Left ventricle myocardium superior (tissue), 1 donor: ENCODE data around the gene ARHGEF25. TPM values are rescaled to one million over a fixed set of nuclear protein-coding genes. Genes with fewer than 3 reads are reported as not detected.
"Not testable (repeated sequence)": the region's sequence is repeated elsewhere in the genome, so short reads cannot be mapped to it uniquely, and the experiment has no call there.

Source experiments
- ATAC-seq: fragments of 200-7000 bp; cut with Tn5 transposase; one replicate; pipeline ENCODE4 v1.9.1; 2020; ENCODE audit warnings: mild to moderate bottlenecking, moderate library complexity
- DNase-seq: peaks from one replicate; pipeline ENCODE4 v3.0.0-alpha.2; 2020
- intact Hi-C: fragments of 100-400 bp; cut with micrococcal nuclease; formaldehyde crosslinking; loops from one replicate; pipeline ENCODE4 v1.11.0; 2022
- long read RNA-seq: library from polyadenylated mRNA; unstranded; transcript quantifications from one replicate; pipeline ENCODE4 v2.0.0, GENCODE V29; 2021
- total RNA-seq: library from RNA; stranded (reverse); fragmentation: NEBNext Ultra II Directional; extraction: Animal tissue kit (Norgen Biotek cat#: 25700); gene quantifications from one replicate; pipeline ENCODE4 v1.2.1, GENCODE V29; 2021
- donor health status: DM: no; HTN: yes; CAD: no; lungs with severe emphysema.

The ARHGEF25 gene
- total RNA-seq, result 11.9 TPM
- long read RNA-seq, partial matches to known transcripts, result 0 of 2 reads
- long read RNA-seq, other reads (novel, unspliced or antisense), result 1 of 2 reads

DNA sequence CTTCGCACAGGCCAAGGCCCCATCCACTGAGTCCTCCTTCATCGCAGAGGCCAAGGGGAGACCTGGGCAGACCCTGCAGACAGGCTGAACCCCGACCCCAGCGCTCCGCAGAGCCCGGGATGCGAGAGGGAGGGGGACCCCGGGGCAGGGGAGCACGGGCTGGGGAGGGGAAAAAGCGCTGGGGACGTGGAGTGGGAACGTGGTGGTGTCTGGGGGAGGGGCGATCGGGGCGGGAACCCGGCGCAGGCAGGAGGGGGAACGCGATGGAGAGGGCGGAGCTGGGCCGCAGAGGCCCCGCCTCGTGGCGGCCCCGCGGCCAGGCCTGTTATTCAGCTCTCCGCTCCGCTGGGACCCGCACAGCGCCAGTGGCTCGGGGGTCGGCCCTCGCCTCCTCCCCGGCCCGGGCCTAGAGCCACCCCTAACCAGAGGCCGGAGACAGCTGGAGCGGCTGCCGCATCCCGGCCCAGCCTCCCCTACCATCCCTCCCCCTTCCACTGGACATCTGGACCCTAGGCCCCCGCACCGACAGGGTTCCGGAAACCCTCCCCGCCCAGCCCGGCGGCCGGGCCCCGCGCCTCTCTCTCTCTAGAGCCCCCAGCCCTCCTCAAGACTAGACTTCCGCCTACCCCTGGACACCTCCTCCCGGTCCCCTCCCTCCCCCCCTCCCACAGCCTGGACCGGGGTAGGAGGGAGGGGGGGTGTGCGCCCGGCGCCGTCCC is at the start of gene ARHGEF25:
ARHGEF25 (plus strand) TSS at position 328 of the 719 bp plus-strand sequence. CDS start 460 bp downstream, outside the sequence.
- intact Hi-C loops, result no loop called here
- ATAC-seq, result peak; percentile 91

DNA sequence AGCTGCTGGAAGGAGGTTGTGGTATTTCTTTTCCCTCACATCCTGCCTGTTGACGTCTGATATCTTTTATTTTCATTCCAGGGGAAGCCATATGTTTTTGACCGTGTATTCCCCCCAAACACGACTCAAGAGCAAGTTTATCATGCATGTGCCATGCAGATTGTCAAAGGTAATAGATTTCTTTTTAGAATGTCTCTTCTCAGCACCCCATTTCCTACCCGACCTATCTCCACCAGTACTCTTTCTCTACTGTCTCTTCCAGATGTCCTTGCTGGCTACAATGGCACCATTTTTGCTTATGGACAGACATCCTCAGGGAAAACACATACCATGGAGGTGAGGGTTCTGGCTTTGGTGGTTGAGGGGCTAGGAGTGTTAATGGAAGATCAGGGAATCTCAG is 47.9 kb upstream of the ARHGEF25 start:
- intact Hi-C loops, result no loop called here
- DNase-seq (no peak), ATAC-seq (no peak)

More for the DNA sequence above, at the start of gene ARHGEF25:
- peak; percentile 91 for DNase-seq

DNA sequence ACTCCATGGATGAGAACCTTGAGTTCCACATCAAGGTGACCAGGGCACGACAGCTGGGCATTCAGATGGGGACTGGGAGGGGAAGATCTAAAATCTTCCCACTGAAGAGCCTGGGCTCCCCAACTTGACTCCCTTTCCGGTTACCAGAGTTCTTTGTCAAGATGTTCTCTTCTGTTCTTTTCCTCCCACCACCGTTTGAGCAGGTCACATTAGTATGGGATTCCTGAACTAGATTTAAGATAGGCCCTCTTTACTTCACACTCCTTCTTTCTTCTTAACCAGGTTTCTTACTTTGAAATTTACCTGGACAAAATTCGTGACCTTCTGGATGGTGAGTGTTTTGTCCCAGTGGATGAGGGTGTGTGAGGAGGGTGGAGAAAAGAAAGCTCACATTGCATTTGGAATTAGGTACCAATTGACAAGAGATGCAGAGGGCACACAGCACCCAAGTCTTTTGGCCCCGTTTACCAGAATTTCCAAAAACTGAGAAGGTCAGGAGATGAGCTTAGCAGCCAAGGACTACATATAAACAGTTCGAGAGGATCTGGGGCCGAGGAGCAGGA is 47.0 kb upstream of the ARHGEF25 start:
- ATAC-seq, result no peak
- DNase-seq, result no peak
- intact Hi-C loops, result no loop called here

DNA sequence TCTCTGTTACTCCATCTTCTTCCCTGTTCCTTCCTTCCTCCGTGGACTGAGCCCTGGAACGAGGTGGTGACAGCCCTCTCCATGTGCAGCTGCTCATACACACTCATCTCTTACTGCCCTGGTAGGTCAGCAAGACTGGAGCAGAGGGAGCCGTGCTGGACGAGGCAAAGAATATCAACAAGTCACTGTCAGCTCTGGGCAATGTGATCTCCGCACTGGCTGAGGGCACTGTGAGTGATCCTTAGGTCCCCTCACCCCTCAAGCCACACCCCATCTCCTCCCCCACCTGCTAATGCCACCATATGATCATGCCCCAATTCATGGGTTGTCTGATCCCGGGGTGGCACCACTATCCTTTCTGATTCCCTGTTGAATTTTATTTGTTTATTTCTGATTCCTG is 42.4 kb upstream of the ARHGEF25 start:
- DNase-seq (no peak), ATAC-seq (no peak)
- intact Hi-C loops, result no loop called here

DNA sequence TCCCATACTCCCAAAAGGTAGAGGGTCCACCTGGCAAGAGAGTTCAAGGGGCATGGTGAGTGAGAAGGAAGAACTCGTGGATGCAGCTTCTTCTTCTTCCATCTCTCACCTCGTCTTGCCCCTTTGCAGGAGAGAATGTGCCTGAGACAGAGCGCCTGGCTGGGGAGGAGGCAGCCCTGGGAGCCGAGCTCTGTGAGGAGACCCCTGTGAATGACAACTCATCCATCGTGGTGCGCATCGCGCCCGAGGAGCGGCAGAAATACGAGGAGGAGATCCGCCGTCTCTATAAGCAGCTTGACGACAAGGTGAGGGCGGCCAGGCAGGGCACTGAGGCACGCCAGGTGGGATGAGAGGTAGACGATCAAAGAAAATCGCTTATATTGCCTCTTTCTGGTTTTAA is 41.4 kb upstream of the ARHGEF25 start:
- intact Hi-C loops, result no loop called here
- ATAC-seq, result no peak
- DNase-seq, result no peak

DNA sequence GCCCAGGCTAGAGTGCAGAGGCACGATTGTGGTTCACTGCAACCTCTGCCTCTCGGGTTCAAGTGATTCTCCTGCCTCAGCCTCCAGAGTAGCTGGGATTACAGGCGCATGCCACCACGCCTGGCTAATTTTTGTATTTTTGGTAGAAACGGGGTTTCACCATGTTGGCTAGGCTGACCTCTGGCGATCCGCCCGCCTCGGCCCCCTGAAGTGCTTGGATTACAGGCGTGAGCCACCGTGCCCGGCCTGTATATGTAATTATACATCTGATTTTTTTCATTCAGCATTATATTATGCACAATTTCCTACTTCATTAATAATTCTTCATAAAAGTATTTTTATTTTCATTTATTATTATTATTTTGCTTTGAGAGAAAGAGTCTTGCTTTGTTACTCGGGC is 40.8 kb upstream of the ARHGEF25 start:
- DNase-seq, ATAC-seq, intact Hi-C loops: not testable (repeated sequence)

DNA sequence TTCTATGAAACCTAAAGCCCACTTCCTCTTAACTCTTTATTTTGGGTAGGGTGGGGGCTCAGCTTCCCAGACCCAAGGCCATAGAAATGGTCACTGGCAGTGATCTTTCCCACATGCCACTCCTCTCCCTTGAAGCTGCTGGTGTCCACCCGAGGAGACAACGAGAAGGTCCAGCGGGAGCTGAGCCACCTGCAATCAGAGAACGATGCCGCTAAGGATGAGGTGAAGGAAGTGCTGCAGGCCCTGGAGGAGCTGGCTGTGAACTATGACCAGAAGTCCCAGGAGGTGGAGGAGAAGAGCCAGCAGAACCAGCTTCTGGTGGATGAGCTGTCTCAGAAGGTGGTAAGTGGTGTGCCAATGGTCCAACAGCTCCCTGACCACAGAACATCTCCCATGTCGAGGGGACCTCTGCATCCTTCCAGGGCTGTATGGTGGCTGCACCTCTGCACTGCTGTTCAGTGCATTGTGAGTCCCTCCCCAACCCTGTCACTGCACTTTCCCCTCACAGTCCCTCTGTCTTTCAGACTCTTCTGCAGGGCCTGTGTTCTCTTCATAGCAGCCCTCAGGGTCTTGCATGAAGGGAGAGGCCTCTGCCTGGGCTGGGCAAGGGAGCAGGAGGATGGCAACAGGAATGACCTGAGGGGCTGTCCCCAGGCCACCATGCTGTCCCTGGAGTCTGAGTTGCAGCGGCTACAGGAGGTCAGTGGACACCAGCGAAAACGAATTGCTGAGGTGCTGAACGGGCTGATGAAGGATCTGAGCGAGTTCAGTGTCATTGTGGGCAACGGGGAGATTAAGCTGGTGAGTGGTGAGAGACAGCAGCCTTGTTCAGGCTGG is 39.1 kb upstream of the ARHGEF25 start:
- ATAC-seq (no peak), DNase-seq (no peak)
- intact Hi-C loops, result no loop called here

DNA sequence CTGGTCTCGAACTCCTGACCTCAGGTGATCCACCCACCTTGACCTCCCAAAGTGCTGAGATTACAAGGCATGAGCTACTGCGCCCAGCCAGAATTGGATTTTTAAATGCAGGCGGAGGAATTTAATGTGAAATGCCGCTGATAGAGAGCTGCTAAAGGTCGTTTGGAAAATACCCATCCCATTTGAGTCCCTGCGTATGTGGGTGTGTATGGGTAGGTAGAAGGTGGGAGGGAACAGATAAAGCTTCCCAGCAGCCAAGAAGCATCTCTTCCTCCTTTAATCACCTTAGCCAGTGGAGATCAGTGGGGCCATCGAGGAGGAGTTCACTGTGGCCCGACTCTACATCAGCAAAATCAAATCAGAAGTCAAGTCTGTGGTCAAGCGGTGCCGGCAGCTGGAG is 36.4 kb upstream of the ARHGEF25 start:
- intact Hi-C loops, result no loop called here
- ATAC-seq (no peak), DNase-seq (no peak)

DNA sequence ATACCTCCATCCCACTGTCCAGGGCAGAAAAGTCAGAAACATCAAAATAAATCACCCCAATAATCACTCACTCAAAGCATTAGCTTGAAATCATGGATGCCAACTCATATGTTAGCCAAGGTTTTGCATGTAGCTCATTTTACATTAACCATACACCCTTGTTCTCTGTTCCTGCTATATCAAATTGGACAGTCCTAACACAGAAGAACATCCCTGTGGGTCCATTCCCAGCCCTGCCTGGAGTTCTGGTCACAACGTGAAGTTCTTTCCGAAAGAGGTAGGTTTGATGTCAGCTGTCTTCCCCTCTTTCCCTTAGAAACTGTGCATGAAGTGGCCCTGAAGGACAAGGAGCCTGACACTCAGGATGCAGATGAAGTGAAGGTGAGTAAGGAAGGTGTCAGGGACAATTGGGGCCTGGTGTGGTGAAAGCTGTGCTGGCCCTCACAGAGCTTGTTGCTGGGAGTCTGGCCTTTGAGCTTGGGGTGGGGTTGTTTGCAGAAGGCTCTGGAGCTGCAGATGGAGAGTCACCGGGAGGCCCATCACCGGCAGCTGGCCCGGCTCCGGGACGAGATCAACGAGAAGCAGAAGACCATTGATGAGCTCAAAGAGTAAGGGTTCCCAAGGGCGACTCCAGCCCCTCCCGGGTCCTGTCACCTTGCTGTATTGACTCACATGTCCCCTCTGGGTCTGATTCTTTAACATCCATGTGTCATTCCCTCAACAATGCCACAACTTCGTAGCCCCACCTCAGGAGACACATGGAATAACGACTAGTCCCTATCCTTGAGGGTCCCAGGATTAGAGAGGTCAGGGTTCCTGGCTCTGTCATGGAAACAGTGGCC is 35.2 kb upstream of the ARHGEF25 start:
- ATAC-seq (no peak), DNase-seq (no peak)
- intact Hi-C loops, result no loop called here

DNA sequence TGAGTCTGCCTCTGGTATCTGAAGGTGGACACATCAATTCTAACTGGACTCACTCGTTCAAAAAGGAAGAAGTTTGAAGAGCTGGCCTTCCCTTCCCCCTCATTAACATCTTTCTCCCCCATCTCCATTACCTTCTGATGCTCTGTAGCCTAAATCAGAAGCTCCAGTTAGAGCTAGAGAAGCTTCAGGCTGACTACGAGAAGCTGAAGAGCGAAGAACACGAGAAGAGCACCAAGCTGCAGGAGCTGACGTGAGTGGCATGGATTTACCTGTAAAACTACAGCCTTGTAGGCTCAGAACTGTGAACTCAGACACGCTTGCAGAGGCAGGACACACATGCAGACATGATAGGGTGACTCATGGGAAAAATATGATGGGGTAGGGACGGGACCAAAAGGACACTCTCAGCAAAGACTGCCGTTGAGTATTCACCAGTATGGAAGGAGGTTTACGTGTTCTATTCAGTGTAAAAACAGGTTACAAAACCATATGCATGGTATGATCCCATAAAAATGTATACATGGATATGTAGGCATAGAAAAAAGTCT is 34.5 kb upstream of the ARHGEF25 start:
- DNase-seq, result no peak
- no peak for ATAC-seq
- intact Hi-C loops, result no loop called here

DNA sequence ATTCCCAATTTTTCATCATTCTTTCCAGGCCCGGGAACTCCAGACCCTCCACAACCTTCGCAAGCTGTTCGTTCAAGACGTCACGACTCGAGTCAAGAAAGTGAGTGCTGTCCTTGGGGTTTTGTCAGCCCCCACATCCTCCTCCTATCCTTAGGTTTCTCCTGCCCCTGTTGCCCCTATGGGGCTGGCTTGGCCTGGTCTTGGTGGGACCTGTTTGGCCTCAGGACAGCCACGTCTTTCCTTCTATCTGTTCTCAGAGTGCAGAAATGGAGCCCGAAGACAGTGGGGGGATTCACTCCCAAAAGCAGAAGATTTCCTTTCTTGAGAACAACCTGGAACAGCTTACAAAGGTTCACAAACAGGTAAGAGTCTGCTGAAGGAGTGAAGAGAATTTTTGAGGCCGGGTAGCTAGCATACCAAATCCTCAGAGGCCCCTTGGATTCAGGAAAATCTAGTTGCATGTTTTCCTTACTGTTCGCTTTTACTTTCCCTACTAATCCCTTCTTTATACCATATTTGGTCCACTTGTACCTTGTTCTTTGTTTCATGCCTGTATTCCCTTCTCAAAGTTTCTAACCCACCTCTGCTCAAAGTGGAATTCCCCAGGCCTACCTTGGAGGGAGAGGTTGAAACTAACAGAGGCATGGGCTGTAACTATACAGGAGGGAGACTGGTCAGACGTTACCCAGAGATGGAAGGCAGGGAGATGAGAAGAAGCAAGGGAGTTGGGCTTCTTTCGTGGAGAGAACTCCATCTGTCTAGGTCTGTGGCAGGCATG is 33.1 kb upstream of the ARHGEF25 start:
- intact Hi-C loops, result no loop called here
- ATAC-seq, result no peak
- DNase-seq, result no peak

DNA sequence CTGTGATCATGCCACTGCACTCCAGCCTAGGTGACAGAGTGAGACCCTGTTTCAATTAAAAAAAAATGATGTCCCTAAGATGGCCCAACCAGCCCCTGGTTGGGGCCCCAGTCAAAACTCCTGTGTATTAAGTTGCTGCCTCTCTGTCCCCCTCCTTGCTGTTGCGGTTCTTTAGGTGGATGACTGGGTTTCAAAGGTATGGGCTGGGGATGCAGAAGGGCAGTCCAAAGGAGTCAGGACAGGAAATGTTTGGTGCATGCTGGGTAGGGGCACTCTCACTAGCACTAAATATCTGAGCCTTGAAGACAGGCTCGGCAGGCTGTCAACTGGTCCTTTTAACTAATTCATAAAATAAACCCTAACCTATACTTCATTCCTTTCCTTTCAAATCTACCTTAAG is 32.2 kb upstream of the ARHGEF25 start:
- DNase-seq, result no peak
- no peak for ATAC-seq
- intact Hi-C loops, result no loop called here

DNA sequence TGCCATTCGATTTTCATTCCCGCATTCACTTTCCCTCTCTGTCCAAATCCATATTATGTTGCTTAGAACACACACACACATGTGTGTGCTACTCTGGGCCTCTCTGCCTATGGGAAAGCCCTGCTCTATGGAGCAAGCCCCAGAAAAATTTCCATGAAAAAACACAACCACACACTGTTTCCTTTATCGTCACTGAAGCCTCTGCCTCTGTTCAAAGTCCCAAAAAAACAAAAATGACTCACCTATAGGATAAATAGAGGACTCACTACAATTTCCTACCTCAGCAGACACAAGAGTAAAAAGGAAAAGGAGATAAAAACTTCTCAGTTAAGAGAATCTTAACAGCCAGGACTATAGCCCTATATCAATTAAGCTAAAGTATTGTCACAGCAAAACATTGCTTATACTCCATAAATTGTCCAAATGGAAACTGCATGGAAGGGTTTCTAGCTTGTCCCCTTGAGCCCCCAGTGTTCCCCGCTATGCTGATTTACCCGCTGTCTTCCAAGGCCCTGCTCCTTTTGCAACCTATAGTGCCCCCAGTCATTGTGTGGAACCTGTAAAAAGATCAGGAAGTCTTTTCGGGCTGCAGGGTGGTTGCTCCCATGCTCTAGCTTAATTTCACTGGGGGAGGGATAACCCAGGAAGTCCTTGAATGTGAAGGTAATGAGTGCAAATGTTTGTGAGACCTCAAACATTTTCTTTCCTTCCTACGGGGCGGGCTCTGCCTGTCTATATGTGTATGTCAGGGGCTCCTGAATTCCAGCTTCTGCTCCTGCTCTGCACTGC is 31.4 kb upstream of the ARHGEF25 start:
- ATAC-seq, result no peak
- intact Hi-C loops, result loop anchor here (5.0 kb wide), 1 partner anchor 42 kb away; no protein-coding TSS in a partner anchor
- DNase-seq, result no peak

DNA sequence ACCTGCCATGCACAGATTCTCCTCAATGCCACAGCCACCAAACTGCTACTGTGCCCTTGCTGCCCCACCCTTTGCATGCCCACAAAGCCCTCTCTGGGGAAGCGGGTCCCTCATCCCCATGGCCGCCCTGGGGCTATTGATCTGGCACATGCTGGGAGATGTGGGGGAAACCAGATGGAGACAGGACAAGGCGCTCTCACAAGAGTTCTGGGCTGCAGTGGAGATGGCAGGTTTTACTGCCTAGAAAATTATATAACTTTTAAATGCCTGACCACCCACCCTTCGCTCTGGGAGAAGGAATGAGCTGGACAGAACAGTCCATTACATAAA is 30.8 kb upstream of the ARHGEF25 start:
- DNase-seq, result no peak
- intact Hi-C loops, result loop anchor here (5.0 kb wide), 1 partner anchor 42 kb away; no protein-coding TSS in a partner anchor
- ATAC-seq, result no peak

DNA sequence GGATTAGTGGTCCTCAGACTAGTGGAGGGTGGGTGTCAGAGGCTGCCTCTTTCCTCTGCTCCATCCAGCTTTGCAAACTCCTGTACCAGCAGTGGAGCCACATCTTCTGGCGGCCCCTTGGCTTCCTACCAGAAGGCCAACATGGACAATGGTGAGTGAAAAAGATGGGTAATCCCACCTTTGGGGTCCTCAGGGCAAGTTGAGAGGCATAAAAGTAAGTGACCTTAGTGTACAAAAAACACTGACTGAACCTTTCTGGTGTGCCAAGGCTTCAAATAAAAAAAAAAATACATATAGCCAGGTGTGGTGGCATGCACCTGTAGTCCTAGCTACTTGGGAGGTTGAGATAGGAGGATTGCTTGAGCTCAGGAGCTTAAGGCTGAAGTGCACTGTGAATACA is 29.4 kb upstream of the ARHGEF25 start:
- intact Hi-C loops, result loop anchor here (5.0 kb wide), 1 partner anchor 40 kb away; no protein-coding TSS in a partner anchor
- no peak for DNase-seq
- no peak for ATAC-seq

DNA sequence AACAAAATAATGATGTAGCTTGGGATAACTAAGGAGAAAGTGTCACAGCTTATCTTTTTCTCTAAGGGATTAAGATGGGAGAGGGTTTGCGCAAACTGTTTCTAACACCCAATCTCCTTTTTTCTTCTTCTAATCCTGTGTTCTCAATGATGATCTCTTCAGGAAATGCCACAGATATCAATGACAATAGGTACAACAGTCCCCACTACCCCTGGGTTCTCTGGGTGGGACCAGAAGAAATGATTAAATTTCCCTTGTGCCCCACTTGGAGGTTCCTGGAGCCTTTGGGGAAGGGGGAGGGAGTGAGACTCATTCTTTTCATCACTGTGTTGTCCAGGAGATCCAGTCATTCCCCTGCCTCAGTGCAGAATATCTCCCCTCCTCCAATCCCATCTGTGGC is 28.8 kb upstream of the ARHGEF25 start:
- no peak for ATAC-seq
- intact Hi-C loops, result loop anchor here (5.0 kb wide), 1 partner anchor 40 kb away; no protein-coding TSS in a partner anchor

More for the DNA sequence above, 28.8 kb upstream of the ARHGEF25 start:
- DNase-seq, result no peak
